NCI-H82 (cell line): ENCODE results near the gene MBTD1.
"Not testable (repeated sequence)": the region's sequence is repeated elsewhere in the genome, so short reads cannot be mapped to it uniquely, and the experiment has no call there.

Experiments used
- DNase-seq: peaks from one replicate; lab custom pipeline; 2025; lab: John Stamatoyannopoulos, UW

The MBTD1 gene

GRCh38 chr17:51255673-51256072, 4.2 kb downstream of the MBTD1 start:
- DNase-seq = no peak

- no peak for DNase-seq
Observed at GRCh38 chr17:51251010-51251409, 8.8 kb downstream of the MBTD1 start.

- DNase-seq = no peak
Observed at GRCh38 chr17:51250314-51250840, 9.5 kb downstream of the MBTD1 start.

- DNase-seq = no peak
Observed at GRCh38 chr17:51245535-51245934, 14.3 kb downstream of the MBTD1 start.

- no peak for DNase-seq
Observed at GRCh38 chr17:51244041-51244440, 15.8 kb downstream of the MBTD1 start.

DNA sequence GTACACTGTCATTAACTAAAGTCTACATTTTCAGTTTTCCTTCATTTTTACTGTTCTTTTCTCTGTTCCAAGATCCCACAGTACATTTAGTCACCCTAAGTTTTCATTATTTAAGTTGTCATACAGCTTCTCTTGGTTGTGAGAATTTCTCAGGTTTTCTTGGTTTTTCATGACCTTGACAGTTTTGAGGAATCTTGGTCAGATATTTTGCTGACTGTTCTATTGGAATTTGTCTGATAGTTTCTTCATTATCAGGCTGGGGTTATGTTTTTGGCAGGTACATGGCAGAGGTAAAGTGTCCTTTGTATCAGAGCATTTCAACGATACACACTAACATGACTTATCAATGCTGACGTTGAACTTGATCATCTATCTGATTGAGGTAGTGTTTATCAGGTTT, 19.6 kb downstream of the MBTD1 start:
- DNase-seq = no peak

GRCh38 chr17:51238255-51238887, 21.5 kb downstream of the MBTD1 start:
- DNase-seq = no peak

GRCh38 chr17:51234162-51234561, 25.7 kb downstream of the MBTD1 start:
- DNase-seq = no peak

GRCh38 chr17:51231999-51232398, 27.9 kb downstream of the MBTD1 start:
- DNase-seq = no peak

DNA sequence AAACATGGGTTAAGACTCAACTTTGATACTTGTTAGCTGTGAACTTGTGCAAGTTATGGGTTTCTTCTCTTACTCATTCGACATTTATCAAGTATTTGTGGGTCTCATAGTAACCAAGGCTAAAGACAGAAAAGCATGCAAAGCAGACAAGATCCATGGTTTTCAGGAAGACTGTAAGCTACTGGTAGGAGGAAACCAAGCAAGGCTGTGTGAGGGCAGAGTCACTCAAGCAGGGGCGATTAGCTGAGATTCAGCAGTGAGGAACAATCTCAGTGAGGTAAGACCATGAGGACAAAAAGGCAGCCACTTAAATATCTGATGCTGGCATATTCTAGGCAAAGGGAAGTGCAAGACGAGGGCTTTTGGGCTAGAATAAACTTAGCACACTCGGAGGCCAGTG, 29.5 kb downstream of the MBTD1 start:
- DNase-seq = no peak

- no peak for DNase-seq
Observed at GRCh38 chr17:51229889-51230288, 30.0 kb downstream of the MBTD1 start.

GRCh38 chr17:51228161-51228560, 31.7 kb downstream of the MBTD1 start:
- no peak for DNase-seq

DNA sequence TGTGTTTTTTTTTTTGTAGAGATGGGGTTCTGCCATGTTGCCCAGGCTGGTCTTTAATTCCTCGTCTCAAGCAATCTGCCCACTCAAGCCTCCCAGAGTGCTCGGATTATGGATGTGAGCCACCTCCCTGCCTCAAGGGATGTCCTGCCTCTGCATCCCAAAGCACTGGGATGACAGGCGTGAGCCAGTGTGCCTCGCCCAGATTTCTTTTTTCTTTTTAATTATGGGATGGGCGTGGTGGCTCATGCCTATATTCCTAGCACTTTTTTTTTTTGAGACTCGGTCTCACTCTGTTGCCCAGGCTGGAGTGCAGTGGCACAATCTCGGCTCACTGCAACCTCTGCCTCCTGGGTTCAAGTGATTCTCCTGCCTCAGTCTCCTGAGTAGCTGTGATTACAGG, 34.3 kb downstream of the MBTD1 start:
- DNase-seq = not testable (repeated sequence)

- peak; percentile 13 for DNase-seq
Observed at GRCh38 chr17:51224402-51225262, 35.2 kb downstream of the MBTD1 start.

DNA sequence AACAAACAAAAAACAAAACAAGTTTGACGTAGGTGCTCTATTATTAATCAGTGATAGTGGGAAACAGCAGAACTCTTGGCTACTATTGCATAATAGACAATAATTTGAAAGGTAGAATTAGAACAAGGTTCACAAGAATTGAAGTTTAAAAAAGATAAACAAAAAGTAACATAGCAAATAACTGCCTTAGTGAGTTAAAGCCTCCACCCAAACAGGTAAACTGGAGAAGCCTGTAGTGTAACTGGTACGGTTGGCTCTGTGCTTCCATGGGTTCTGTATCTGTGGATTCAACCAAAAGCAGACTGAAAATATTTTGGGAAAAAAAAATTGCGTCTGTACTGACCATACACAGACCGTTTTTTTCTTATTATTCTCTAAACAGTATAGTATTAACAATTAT, 38.5 kb downstream of the MBTD1 start:
- no peak for DNase-seq

- DNase-seq = no peak
Observed at GRCh38 chr17:51217946-51218345, 41.9 kb downstream of the MBTD1 start.

DNA sequence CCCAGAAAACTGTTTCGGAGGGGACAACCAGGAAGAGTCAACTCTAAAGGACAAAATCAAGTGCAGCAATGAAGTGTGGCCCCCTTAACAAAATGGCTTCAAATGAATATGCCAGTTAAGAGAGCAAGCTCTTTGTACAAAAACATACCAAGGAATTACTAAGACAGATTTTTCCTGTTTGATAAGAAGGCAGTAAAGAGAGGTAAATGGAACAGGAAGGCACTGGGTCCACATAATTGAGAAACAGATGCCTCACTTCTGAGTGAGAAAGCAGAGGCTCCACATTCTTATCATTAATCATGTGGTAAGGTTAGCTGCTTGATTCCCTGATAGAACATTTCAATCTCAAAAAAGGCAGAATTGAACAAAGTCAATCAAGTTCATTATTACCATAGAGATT, 44.9 kb downstream of the MBTD1 start:
- no peak for DNase-seq

- DNase-seq = no peak
Observed at GRCh38 chr17:51203838-51204237, 56.0 kb downstream of the MBTD1 start.

DNA sequence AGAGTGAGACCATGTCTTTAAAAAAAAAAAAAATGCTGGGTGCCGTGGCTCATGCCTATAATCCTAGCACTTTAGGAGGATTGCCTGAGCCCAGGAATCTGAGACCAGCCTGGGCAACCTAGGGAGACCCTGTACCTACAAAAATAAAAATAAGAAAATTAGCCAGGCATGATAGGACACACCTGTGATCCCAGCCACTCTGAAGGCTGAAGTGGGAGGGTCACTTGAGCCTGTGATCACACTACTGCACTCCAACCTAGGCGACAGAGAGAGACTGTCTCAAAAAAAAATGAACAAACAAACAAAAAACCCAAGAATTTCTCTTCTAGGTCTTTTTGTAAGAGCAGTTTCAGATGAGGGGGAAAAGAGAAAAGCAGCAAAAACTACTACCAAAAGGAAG, 59.0 kb downstream of the MBTD1 start:
- DNase-seq = no peak

GRCh38 chr17:51200295-51200694, 59.6 kb downstream of the MBTD1 start:
- no peak for DNase-seq

DNA sequence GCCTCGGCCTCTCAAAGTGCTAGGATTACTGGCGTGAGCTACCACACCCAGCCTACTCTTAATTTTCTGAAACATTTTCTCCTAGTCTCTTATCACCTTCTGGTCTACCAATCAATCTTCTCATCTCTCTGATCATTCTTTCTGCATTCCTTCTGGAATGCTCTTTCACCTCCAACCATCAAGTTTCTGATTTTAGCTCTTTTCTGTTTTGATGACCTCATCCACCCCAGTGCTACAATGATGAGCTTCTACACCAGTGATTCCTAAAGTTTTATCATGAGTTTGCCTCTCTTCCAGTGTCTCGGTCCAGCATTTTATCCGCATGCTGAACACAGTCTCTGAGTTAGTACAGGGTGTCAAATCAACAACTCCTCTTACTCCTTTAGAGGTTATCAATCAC, 62.1 kb downstream of the MBTD1 start:
- DNase-seq = no peak

- no peak for DNase-seq
Observed at GRCh38 chr17:51191895-51192294, 68.0 kb downstream of the MBTD1 start.

DNA sequence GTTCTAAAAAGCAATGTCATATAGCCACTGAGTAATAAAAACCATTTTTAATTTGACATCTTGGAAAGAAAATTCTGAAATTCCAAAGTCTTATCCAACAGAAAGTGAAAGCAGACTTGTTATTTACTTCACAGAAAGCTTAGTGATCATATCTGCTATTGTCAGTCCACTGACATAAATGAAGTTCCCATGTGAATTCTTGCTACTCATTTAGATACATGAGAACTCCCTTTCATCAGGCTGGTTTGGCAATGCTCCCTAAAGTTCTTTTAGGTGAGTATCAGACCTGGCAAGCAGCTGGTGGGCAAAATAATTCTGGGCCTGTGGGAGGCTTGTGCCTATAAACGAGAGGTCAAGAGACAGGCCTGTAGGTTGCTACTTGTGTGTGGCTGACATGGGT, 70.2 kb downstream of the MBTD1 start:
- DNase-seq = no peak
